ENCODE measurements around the gene GLS. TPM values are rescaled to one million over a fixed set of nuclear protein-coding genes. Genes with fewer than 3 reads are reported as not detected.

Gene GLS
- total RNA-seq, 3 donors from 2014 or later, result 96.7 to 157 (median 133) TPM

GRCh38 chr2:190997526-190998113, 117.0 kb downstream of the GLS start:
- H3K4me3 ChIP-seq, result no peak overlapping the region
- no peaks in the 10 kb centered on the region for H3K9me3 ChIP-seq
- H3K27ac ChIP-seq, result no peak overlapping the region
- intact Hi-C loops (cut with DNase I; ENCODE audit: low total_unique reads), result no loop called here
- no peaks in the 10 kb centered on the region for H3K4me1 ChIP-seq
- TF ChIP-seq POLR2A (IDR thresholded peaks at IDR 0.05) (no peak), CTCF (IDR thresholded peaks at IDR 0.05) (no peak), POLR2AphosphoS5 (IDR thresholded peaks at IDR 0.05) (no peak)
- DNase-seq (ENCODE audit: low spot score in 2 of 2), result no peak
- peaks cover 3% of the 10 kb centered on the region for H3K36me3 ChIP-seq
- no peaks in the 10 kb centered on the region for H3K27me3 ChIP-seq

GRCh38 chr2:190999058-190999457, 118.4 kb downstream of the GLS start:
- H3K4me3 ChIP-seq, result no peak overlapping the region
- H3K9me3 ChIP-seq, result no peaks in the 10 kb centered on the region
- intact Hi-C loops (cut with DNase I; ENCODE audit: low total_unique reads), result no loop called here
- no peaks in the 10 kb centered on the region for H3K27me3 ChIP-seq
- no peaks in the 10 kb centered on the region for H3K4me1 ChIP-seq
- peaks cover 5% of the 10 kb centered on the region for H3K36me3 ChIP-seq
- TF ChIP-seq POLR2AphosphoS5 (IDR thresholded peaks at IDR 0.05) (no peak), CTCF (IDR thresholded peaks at IDR 0.05) (no peak), POLR2A (IDR thresholded peaks at IDR 0.05) (no peak)
- H3K27ac ChIP-seq, result no peak overlapping the region
- no peak for DNase-seq (ENCODE audit: low spot score in 2 of 2)

GRCh38 chr2:190999949-191000665, 119.5 kb downstream of the GLS start:
- TF ChIP-seq POLR2A (IDR thresholded peaks at IDR 0.05), result no peak
- TF ChIP-seq POLR2AphosphoS5 (IDR thresholded peaks at IDR 0.05), result no peak
- TF ChIP-seq CTCF (IDR thresholded peaks at IDR 0.05), result no peak
- H3K27ac ChIP-seq, result no peak overlapping the region
- H3K9me3 ChIP-seq, result no peaks in the 10 kb centered on the region
- no peak overlapping the region for H3K4me3 ChIP-seq
- no peaks in the 10 kb centered on the region for H3K4me1 ChIP-seq
- no peaks in the 10 kb centered on the region for H3K27me3 ChIP-seq
- intact Hi-C loops (cut with DNase I; ENCODE audit: low total_unique reads), result no loop called here
- peaks cover 3% of the 10 kb centered on the region for H3K36me3 ChIP-seq
- DNase-seq (ENCODE audit: low spot score in 2 of 2), result no peak

GRCh38 chr2:191001032-191001431, 120.4 kb downstream of the GLS start:
- intact Hi-C loops (cut with DNase I; ENCODE audit: low total_unique reads), result no loop called here
- Histone ChIP-seq H3K27me3 (no peaks in the 10 kb centered on the region), H3K4me1 (no peaks in the 10 kb centered on the region), H3K4me3 (no peak overlapping the region), H3K9me3 (no peaks in the 10 kb centered on the region), H3K27ac (no peak overlapping the region), H3K36me3 (peaks cover 3% of the 10 kb centered on the region)
- TF ChIP-seq POLR2A (IDR thresholded peaks at IDR 0.05) (no peak), POLR2AphosphoS5 (IDR thresholded peaks at IDR 0.05) (no peak), CTCF (IDR thresholded peaks at IDR 0.05) (no peak)
- DNase-seq (ENCODE audit: low spot score in 2 of 2), result no peak

- Histone ChIP-seq H3K4me3 (no peak overlapping the region), H3K4me1 (no peaks in the 10 kb centered on the region), H3K9me3 (no peaks in the 10 kb centered on the region), H3K36me3 (peaks cover 7% of the 10 kb centered on the region), H3K27ac (no peak overlapping the region), H3K27me3 (no peaks in the 10 kb centered on the region)
- DNase-seq (ENCODE audit: low spot score in 2 of 2), result no peak
- intact Hi-C loops (cut with DNase I; ENCODE audit: low total_unique reads), result no loop called here
- no peak for TF ChIP-seq POLR2A (IDR thresholded peaks at IDR 0.05)
- TF ChIP-seq CTCF (IDR thresholded peaks at IDR 0.05), result no peak
- no peak for TF ChIP-seq POLR2AphosphoS5 (IDR thresholded peaks at IDR 0.05)
Observed at GRCh38 chr2:191001624-191002023, 121.0 kb downstream of the GLS start.
